Renal cortical epithelial cell (primary cell): ENCODE data around the gene GGA2. TPM values are rescaled to one million over a fixed set of nuclear protein-coding genes. Genes with fewer than 3 reads are reported as not detected.
"Not testable (repeated sequence)": the region's sequence is repeated elsewhere in the genome, so short reads cannot be mapped to it uniquely, and the experiment has no call there.

Source experiments
- DNase-seq: peaks from one replicate; pipeline ENCODE4 v3.0.0-alpha.2; 2011; ENCODE audit warnings: low read depth
- total RNA-seq: library from RNA; depleted of rRNA; stranded (reverse); fragments of >200 nt; gene quantifications from 2 replicates; pipeline ENCODE4 v1.2.3, GENCODE V29; 2014

GGA2 gene
- total RNA-seq, 1 donor from 2014 or later, result 33.8 TPM

DNA sequence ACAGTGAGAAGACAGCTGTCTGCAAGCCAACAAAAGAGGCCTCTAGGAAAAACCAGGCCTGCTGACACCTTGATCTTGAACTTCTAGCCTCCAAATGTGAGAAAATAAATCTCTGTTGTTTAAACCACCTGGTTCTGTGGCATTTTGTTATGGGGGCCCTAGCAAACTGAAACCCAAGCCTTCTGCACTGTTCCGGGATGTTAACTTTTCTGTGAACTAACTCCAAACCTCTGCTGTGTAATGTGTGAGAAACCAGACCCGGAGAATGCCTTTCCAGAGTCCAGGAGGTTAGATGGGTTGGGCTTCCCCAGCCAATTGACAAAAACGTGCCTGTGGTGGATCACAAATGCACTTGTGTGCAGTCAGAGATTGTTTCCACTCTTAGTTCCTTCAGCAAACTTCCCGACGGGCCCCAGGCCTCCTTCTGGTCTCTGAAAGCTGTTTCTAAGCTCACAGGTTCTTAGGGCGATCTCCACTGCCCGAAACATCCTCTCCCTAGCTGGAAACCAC, 13.6 kb upstream of the GGA2 start:
- no peak for DNase-seq

DNA sequence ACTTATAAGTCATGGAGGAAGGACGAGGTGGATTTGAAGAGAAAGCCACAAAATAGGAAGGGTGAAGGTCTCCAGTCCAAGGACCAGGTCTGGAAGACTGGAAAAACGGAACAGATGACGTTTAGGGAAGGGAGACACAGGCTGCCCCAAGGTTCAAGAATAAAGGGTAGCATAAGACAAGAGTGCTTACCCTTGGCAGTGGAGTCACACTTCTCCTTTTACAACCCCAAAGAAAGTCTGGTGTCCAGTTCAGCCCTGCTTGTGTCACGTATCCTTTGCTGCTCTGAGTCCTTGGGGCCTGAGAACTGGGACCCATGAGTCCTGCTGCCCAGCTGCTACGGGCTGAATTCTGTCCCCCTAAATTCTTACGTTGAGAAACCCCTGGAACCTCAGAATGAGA, 13.0 kb upstream of the GGA2 start:
- DNase-seq, result no peak

DNA sequence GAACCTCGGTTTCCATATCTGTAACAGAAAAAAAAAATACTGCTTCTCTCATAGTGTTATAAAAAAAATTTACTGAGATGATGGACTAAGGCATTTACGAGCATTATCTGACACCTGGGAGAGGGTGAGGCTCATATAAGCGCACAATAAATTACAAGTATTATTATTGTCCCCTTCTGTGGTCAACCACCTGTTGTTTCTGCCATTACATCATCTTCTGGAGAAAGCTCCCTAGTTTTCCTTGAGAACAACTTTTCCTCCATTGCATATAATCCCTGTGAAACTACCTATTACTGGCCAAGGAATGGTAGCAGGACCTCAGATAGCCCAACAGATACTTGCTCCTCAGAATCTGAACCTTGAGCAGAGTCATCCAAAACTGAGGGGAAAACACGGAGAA, 11.7 kb upstream of the GGA2 start:
- no peak for DNase-seq

DNA sequence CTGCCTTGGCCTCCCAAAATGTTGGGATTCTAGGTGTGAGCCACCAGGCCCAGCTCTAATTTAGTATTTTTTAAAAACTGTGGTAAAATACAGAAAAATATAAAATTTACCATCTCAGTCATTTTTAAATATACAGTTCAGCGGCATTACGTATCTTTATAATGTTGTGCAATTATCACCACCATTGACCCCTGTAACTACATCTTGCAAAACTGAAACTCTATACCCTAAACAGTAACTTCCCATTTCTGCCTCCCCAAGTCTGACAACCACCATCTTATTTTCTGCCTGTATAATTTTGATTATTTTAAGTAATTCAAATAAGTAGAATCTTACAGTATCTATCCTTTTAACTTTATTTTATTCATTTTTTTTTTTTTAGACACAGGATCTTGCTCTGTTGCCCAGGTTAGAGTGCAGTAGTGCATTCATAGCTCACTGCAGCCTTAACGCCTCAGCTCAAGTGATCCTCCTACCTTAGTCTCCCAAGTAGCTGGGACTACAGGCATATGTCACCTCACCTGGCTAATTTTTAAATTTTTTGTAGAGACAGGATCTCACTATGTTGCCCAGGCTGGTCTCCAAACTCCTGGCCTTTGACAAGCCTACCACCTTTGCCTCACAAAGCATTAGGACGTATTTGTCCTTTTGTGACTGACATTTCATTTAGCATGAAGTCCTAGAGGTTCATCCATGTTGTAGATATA, 10.9 kb upstream of the GGA2 start:
- no peak for DNase-seq

DNA sequence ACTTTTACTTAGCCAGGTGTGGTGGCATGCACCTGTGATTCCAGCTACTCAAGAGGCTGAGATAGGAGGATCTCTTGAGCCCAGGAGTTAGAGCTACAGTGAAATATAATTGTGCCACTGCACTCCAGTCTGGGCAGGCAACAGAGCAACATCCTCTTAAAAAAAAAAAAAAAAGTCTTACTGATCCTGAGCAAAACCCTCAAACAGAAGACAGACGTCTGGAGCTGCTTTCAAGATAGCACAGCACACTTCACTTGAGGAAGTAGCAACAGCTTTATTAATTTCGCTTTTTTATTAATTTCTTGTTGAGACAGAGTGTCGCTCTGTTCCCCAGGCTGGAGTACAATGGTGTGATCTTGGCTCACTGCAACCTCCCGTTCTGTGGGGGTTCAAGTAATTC, 10.2 kb upstream of the GGA2 start:
- no peak for DNase-seq

DNA sequence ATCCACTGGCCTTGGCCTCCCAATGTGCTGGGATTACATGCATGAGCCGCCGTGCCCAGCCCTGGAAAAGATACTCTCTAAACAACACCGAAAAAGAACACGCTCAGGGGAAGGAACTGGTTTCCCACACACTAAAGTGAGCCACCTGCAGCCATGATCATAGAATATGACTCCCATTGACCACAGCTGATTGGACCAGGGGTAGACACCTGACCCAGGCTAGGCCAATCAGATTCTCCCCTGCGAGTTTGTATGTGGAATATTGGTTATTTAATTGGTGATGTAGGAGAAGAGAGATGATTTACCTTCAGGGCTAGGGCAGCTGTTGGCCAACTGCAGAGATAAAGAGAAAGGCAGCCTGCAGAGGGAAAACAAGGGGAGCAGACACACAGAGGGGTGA, 9.0 kb upstream of the GGA2 start:
- DNase-seq, result no peak

DNA sequence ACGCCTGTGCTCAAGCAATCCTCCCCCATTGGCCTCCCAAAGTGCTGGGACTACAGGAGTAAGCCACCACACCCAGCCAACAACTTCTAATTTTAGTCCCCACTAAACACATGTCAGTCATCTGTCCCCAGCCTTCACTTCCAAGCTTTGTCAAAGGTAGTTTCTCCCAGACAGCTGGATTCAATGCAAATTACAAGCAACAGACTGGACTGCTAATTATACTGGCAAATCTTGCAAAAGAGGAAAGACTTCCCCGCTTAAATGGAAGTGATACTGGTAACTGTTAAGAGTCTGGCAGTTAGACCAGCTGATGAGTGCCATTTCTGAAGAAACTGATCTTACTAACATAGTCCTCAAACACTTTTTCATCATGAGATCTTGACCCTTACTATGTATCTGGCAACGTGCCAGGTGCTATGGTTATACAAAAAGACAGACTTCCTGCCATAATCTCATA, 8.2 kb upstream of the GGA2 start:
- no peak for DNase-seq

DNA sequence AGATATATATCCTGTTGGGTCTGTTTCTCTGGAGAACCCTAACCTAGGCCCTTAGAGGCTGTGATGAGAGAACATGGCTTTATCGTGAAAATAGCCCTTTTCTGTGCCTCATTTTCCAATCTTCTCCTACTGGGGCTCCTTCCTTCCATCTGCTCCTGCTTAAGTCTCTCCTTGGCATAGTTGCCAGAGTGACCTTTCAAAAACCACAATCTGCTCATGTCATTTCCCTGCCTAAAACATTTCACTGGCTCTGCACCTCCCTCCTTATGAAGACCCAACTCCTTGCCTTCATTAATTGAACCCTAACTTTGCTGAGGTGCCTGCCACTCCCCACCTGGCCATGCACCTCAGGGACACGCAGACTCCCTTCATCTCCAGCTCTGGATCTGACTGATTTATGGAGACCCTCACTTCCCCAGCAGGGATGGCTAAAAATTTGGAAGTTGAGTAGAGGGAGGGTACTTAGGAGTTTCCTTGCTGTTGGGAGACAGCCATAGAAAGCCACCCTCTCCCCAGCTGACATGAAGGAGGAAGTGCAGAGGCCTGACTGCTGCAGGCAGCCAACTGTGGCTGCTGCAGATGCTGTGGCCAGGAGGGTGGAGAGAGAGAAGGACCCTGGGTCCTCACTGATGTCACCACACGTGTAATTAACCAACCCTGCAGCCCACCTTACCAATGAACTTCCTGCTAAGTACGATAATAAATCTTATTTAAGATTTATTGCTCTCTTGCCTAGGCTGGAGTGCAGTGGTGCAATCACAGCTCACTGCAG, 6.3 kb upstream of the GGA2 start:
- DNase-seq, result no peak

DNA sequence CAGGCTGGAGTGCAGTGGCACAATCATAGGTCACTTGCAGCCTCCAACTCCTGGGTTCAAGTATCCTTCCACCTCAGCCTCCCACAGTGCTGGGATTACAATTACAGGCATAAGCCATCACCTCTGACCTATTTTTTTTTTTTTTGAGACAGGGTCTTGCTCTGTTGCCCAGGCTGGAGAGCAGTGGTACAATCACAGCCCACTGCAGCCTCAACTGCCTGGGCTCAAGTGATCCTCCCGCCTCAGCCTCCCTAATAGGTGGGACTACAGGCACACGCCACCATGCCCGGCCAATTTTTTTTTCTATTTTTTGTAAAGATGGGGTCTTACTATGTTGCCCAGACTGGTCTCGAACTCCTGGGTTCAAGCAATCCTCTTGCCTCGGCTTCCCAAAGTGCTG, 5.6 kb upstream of the GGA2 start:
- DNase-seq, result no peak

DNA sequence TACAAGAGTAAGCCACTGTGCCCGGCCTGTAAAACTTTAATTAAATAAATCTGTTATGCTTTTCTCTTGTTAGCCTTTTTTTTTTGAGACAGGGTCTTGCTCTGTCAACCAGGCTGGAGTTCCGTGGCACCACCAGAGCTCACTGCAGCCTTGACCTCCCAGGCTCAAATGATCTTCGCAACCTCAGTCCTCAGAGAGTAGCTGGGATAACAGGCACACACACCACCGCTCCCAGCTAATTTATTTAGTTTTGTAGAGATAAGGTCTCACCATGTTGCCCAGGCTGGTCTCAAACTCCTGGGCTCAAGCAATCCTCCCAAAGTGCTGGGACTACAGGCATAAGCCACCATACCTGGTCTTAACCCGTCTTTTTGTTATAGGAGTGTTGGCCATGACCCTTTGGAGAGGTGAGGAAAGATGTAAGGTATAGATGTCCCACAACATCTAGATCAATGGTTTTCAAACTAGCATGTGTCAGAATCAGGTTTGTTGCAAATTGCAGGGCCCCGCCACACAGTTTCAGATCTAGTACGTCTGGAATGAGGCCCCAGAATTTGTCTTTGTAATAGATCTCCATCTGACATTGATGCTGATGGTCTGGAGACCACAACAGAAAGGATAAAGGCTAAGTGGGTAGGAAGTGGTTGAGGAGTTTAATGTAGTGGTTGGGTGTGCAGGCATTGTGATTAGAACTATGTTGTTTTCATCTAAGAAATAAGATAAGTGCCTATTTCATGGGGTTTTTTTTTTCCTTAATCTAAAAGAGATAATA, 4.3 kb upstream of the GGA2 start:
- DNase-seq, result no peak

DNA sequence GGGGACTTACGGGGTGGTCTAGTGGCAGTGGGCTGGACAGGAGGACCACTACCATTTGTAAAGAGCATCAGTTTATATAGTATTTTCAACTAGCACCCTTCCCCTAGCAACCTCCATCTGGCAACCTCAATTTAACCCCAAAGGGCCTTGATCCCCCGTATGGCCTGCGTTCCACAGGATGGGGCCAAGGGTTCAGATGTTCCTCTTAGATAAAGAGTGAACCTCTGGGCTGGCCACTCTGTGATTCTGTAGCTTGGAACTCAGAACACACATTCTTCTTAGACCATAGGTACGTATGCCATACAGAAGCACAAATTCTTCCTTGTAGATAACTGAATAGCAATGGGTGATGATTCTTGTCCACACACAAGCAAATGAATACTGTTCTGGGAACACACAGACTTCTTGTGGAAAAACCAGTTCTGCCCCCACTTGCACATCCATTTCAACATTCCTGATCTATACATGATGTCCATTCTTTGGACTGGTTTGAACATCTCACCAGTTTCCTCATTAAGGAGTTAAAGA, 1.9 kb upstream of the GGA2 start:
- DNase-seq, result no peak

DNA sequence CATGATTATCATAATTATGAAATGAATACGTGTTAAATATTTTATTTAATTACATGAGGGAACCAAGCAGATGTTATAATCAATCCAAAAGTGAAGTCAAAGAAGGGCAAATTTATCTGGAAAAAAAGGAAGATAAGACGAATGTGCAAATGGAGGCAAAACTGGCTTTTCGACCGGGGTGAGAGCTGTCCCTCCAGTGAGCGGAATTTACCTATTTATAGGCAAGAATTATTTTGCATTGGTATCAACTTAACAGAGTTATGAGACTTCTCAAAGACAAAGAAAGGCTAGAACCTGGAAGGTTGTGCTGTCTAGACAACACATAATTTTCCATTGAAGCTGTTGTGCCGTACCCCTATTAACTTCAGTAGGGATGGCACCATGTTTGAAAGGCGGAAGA, 1.4 kb upstream of the GGA2 start:
- DNase-seq, result no peak

DNA sequence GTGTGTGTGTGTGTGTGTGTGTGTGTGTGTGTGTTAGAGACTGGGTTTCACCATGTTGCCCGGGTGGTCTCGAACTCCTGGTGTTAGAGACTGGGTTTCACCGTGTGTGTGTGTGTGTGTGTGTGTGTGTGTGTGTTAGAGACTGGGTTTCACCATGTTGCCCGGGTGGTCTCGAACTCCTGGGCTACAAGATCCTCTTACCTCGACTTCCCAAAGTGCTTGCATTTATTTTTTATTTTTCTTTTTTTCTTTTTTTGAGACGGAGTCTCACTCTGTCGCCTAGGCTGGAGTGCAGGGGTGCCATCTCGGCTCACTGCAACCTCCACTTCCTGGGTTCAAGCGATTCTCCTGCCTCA, 599 bp upstream of the GGA2 start:
- DNase-seq, result not testable (repeated sequence)

DNA sequence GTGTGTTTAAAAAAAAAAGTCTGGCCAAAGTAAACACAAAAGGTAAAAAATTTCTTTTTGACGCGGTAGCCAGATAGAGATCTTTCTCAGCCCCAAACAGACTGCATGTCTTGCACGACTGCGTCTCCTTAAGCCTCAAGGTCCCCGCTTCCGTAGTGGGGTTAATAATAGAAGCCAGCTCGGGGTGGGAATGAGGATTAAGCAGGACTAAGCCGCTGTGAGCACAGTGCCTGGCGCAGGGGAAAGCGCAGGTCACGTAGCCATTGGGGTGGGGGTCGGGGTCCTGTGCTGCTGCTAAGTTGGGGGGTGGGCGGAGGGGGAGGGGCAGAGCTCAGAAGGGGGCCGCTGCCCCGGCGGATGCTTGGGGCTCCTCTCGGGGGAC, 521 bp downstream of the GGA2 start:
- DNase-seq, result peak; percentile 31

DNA sequence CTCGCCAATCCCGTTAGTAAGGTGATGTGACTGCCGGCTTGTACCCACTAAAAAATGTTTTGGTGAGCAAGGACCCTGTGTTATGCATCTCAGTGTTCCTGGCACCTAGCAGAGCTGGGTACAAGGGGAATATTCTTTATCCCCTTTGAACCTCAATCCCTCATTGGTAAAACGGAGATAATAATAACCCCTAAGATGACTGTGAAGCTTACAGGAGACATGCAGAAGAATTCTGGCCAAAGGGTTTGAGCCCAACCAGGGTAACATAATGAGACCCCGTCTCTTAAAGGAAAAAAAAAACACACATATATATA, 896 bp downstream of the GGA2 start:
- no peak for DNase-seq

DNA sequence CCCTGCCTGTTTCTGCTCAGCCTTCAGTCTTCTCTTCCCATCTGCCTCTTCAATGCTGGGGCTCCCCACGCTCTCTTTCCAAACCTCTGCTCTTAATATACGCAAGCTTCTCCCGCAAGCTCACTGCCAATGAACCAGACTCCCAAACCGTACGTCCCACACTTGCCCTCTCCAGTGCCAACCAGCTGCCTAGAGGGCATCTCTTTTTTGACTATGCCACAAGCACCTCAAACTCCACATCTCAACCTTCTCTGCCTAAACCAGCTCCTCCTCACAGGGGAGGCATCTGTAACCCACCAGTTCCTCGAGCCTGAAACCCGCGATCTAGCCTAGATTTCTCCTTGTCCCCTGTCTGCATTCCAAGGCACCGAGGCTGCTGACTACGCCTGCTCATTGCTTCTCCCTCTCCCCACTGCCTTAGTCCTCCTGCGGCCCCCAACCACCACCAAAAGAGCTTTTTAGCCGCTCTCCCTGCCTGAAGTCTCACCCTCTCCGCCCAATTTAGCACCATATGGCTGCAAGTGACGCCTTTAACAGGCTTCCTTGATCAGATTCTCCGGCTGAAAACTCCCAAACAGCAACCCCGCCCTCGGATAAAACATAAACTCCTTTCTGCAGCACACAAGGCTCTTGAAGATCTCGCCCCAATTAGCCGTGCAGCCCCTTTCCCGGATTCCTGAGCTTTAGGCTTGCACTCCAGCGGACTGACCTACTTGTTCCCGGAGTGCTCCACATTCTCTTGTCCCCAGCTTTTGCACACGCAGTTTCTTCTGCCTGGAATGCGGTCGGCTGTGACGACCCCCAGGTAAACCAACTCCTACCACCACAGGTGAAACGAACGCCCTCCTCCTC, 1.5 kb downstream of the GGA2 start:
- peak; percentile 9 for DNase-seq

DNA sequence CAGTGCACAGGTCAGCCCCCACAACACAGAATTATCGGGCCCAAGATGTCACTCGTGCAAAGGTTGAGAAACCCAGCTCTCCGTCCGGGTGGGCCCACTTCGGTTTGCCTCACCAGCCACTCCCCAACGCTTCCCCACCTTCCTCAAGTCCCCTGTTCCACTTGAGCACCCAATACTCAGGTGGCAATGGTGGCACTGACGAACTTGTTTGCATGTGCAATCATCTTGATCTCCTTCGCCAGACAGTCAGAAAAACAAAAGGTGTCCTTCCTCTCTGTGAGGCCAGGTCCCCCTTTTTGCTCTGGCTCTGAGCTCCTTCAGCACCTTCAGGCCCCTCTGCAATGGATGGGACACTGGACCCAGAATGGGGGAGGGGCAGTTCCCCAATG, 3.7 kb downstream of the GGA2 start:
- no peak for DNase-seq

DNA sequence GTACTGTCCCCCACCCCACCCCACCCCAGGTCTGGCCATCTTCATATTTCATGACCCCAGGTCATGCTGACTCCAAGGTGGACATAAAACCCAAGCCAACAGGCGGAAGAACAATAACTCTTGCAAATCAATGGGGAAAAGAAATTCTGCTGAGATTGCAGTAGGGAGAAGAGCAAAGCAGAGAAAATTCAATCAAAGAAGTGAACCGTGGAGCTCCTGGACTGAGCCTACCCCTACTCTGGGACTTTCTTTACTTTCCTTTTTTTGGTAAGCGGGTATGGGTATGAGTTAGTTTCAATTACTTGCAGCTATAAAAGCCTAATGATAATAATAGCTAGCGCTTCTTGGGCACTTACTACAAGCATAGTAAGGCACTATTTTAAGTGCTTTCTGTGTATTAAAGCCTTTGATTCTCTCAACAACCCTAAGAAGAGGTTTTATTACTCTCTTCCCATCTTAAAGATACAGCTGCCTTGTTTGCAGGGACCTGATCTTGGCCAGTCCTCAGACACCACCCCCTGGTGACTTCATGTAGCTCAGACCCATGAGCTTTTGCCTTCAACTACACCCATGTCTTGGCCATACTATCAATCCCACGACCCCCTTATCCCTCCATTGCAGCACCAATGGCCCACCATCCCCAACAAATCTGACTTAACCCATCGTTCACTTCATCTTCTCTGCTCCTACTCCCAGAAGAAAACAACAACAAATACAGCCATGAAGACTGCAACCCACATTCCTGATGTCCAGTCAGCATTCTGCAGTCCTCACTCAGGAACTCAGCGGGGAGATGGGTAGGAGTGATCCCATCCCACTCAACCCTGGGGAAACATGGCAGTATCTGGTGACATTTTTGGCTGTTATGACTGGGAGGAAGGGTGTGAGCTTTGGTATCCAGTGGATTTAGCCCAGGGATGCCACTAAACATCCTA, 4.4 kb downstream of the GGA2 start:
- peak; percentile 39 for DNase-seq

DNA sequence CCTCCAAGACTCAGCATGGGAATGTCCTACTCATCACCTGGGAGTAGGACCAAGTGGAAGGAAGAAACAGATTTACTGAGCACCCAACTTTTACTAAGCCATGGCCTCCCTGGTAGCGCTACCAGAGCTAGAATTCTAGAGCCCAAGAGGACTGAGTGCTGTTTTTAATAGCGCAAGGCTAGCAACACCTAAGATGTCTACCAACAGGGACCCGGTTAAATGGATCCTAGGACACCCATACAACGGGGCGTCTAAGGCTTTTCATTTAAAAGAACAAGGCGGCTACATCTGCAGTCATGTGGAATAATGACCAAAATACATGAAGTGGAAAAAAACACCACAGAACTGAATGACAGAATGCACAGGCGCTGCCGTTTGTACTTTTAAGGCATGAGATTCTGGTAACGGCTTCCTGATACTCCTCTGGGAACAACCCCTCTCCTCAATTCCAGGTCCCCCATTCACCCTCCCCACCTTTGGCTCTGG, 5.1 kb downstream of the GGA2 start:
- peak; percentile 68 for DNase-seq

DNA sequence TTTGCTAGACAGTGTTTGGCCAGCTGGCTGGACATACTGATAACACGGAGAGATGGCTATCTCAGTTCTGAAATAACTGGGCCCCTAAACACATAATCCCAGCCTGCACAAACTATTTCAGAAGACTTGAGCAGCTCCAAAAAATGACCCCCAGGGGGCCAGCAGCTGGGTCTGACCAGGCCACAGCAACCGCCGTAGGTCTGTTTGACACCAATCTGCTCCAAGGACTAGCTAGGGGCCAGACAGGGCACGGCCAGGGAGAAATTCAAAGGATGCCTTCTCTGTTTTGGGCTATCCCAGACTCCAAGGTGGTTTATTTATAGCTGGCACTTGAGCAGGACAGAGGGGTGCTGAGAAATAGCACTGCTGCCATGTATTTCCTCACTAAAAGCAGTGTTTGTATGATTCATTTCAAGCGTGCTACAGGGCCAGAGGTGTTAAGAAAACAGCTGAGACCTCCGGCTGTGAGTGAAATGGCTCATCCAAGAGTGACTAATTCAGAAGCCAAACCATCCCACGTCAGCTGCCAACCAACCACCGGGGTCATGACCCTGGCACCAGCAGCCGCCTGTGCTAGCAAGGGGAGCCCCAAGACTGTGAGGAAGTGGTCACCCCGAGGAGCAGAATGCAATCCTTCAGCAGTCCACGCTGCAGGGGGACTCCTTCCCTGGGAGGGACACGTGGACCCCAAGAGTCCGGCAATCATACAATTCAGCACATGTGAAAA, 5.7 kb downstream of the GGA2 start:
- peak; percentile 98 for DNase-seq
